Stomach smooth muscle (tissue), 2 donors: ENCODE measurements around the gene TMEM44.
A peak's percentile ranks its signal among the peaks of the same experiment; 100 is the strongest.
"Not testable (repeated sequence)": the region's sequence is repeated elsewhere in the genome, so short reads cannot be mapped to it uniquely, and the experiment has no call there.

Source experiments
- H3K27ac ChIP-seq: one replicate; pipeline ENCODE4 v1.7.0; 2013; ENCODE audit warnings: mild to moderate bottlenecking, low read length, inconsistent platforms
- H3K27me3 ChIP-seq, 2 donors: one replicate each; pipeline ENCODE4 v1.7.0; 2013; ENCODE audit warnings: low read length in 2 of 2; ENCODE audit not compliant: insufficient read depth in 2 of 2, control insufficient read depth in 1 of 2
- H3K36me3 ChIP-seq, 2 donors: one replicate each; pipeline ENCODE4 v1.7.0; 2013; ENCODE audit warnings: low read length in 2 of 2; ENCODE audit not compliant: control insufficient read depth in 2 of 2, insufficient read depth in 2 of 2
- H3K4me1 ChIP-seq: one replicate; pipeline ENCODE4 v1.7.0; 2013; ENCODE audit warnings: low read length; ENCODE audit not compliant: control insufficient read depth, insufficient read depth
- H3K4me3 ChIP-seq, 2 donors: one replicate each; pipeline ENCODE4 v1.7.0; 2013; ENCODE audit warnings: low read length in 2 of 2
- H3K9ac ChIP-seq, 2 donors: one replicate each; pipeline ENCODE4 v1.7.0; 2013; ENCODE audit warnings: low read length in 2 of 2, mild to moderate bottlenecking in 1 of 2
- H3K9me3 ChIP-seq, 2 donors: one replicate each; pipeline ENCODE4 v1.7.0; 2013; ENCODE audit warnings: low read length in 2 of 2; ENCODE audit not compliant: control insufficient read depth in 2 of 2
- donor health status: healthy.
- donor health status: Pancreatic carcinoma.

Gene TMEM44

GRCh38 chr3:194555175-194556062 is 77.8 kb downstream of the TMEM44 start:
- Histone ChIP-seq H3K9me3 (no peaks in the 10 kb centered on the region), H3K27me3 (no peaks in the 10 kb centered on the region), H3K9ac (no peak overlapping the region), H3K4me3 (no peak overlapping the region), H3K36me3 (no peaks in the 10 kb centered on the region), H3K27ac (no peak overlapping the region), H3K4me1 (no peaks in the 10 kb centered on the region)

- H3K9ac ChIP-seq, result no peak overlapping the region
- H3K4me3 ChIP-seq, result no peak overlapping the region
- H3K36me3 ChIP-seq, result no peaks in the 10 kb centered on the region
- no peak overlapping the region for H3K27ac ChIP-seq
- H3K9me3 ChIP-seq, result no peaks in the 10 kb centered on the region
- no peaks in the 10 kb centered on the region for H3K4me1 ChIP-seq
- H3K27me3 ChIP-seq, result no peaks in the 10 kb centered on the region
These were observed 78.6 kb downstream of the TMEM44 start for GRCh38 chr3:194554473-194555123.

GRCh38 chr3:194552327-194552949 is 80.8 kb downstream of the TMEM44 start:
- Histone ChIP-seq H3K4me3 (no peak overlapping the region), H3K9me3 (no peaks in the 10 kb centered on the region), H3K9ac (no peak overlapping the region), H3K36me3 (no peaks in the 10 kb centered on the region), H3K27me3 (no peaks in the 10 kb centered on the region), H3K27ac (no peak overlapping the region), H3K4me1 (peaks cover 4% of the 10 kb centered on the region)

- Histone ChIP-seq H3K27me3 (no peaks in the 10 kb centered on the region), H3K36me3 (no peaks in the 10 kb centered on the region), H3K4me3 (no peak overlapping the region), H3K9me3 (no peaks in the 10 kb centered on the region), H3K9ac (no peak overlapping the region), H3K27ac (no peak overlapping the region), H3K4me1 (peaks cover 4% of the 10 kb centered on the region)
These were observed 83.4 kb downstream of the TMEM44 start for GRCh38 chr3:194549853-194550252.

GRCh38 chr3:194548346-194549321 is 84.6 kb downstream of the TMEM44 start:
- H3K9ac ChIP-seq, result peak overlapping the region in 1 of 2 donors; percentile 36

GRCh38 chr3:194547042-194547441 is 86.2 kb downstream of the TMEM44 start:
- Histone ChIP-seq H3K27ac (no peak overlapping the region), H3K36me3 (no peaks in the 10 kb centered on the region), H3K9me3 (no peaks in the 10 kb centered on the region), H3K27me3 (no peaks in the 10 kb centered on the region), H3K4me1 (peaks cover 4% of the 10 kb centered on the region), H3K9ac (no peak overlapping the region), H3K4me3 (no peak overlapping the region)

More at GRCh38 chr3:194548346-194549321, 84.6 kb downstream of the TMEM44 start:
- Histone ChIP-seq H3K9me3 (no peaks in the 10 kb centered on the region), H3K27ac (peak overlapping the region; percentile 62), H3K4me1 (peaks cover 4% of the 10 kb centered on the region), H3K36me3 (no peaks in the 10 kb centered on the region), H3K4me3 (peak overlapping the region in 1 of 2 donors; percentile 22), H3K27me3 (no peaks in the 10 kb centered on the region)

- not testable (repeated sequence) for H3K4me1 ChIP-seq, H3K27me3 ChIP-seq, H3K27ac ChIP-seq, H3K9ac ChIP-seq, H3K36me3 ChIP-seq, H3K9me3 ChIP-seq, H3K4me3 ChIP-seq
These were observed 87.7 kb downstream of the TMEM44 start for GRCh38 chr3:194545538-194545937.

- H3K27me3 ChIP-seq, result no peaks in the 10 kb centered on the region
- no peaks in the 10 kb centered on the region for H3K36me3 ChIP-seq
- H3K9me3 ChIP-seq, result no peaks in the 10 kb centered on the region
- H3K4me1 ChIP-seq, result peaks cover 1% of the 10 kb centered on the region
- no peak overlapping the region for H3K27ac ChIP-seq
- H3K4me3 ChIP-seq, result no peak overlapping the region
- H3K9ac ChIP-seq, result no peak overlapping the region
These were observed 89.7 kb downstream of the TMEM44 start for GRCh38 chr3:194543550-194543949.

- Histone ChIP-seq H3K4me3 (no peak overlapping the region), H3K9ac (no peak overlapping the region), H3K27ac (no peak overlapping the region), H3K36me3 (no peaks in the 10 kb centered on the region), H3K9me3 (no peaks in the 10 kb centered on the region), H3K27me3 (no peaks in the 10 kb centered on the region), H3K4me1 (peaks cover 6% of the 10 kb centered on the region)
These were observed 91.7 kb downstream of the TMEM44 start for GRCh38 chr3:194541483-194541882.

GRCh38 chr3:194540274-194540905 is 92.8 kb downstream of the TMEM44 start:
- Histone ChIP-seq H3K4me3 (no peak overlapping the region), H3K9me3 (no peaks in the 10 kb centered on the region), H3K4me1 (peaks cover 6% of the 10 kb centered on the region), H3K27ac (no peak overlapping the region), H3K27me3 (no peaks in the 10 kb centered on the region), H3K9ac (peak overlapping the region in 1 of 2 donors; percentile 2), H3K36me3 (no peaks in the 10 kb centered on the region)
